Endothelial cell of umbilical vein (primary cell): Measurements from ENCODE around the gene PIF1. TPM values are rescaled to one million over a fixed set of nuclear protein-coding genes. Genes with fewer than 3 reads are reported as not detected.

ENCODE experiments used
- BruUV-seq: library from RNA; stranded (reverse); fragments of 400-500 nt; replicated peaks from 2 replicates; lab custom pipeline; 2021; lab: Mats Ljungman, UMichigan
- CTCF ChIA-PET: fragments of 300-600, 350-600 bp; sonication (Branson Sonifier 250); formaldehyde crosslinking; loops from one replicate; lab custom pipeline; 2021; ENCODE audit warnings: antibody characterized with exemption, inconsistent platforms; lab: Charles Lee
- POLR2A ChIA-PET: fragments of 300-600, 350-600 bp; sonication (Branson Sonifier 250); formaldehyde crosslinking; loops from one replicate; lab custom pipeline; 2021; ENCODE audit warnings: antibody characterized with exemption, inconsistent platforms; lab: Charles Lee
- DNase-seq: peaks from one replicate; pipeline ENCODE4 v3.0.0-alpha.2; 2011; ENCODE audit warnings: low read depth, low spot score
- FAIRE-seq: peaks from 2 replicates; lab custom pipeline; 2011; peaks lifted over from hg19 to GRCh38; lab: Jason Lieb, UNC
- H2AFZ ChIP-seq: 2 replicates; pipeline ENCODE4 v1.6.0; 2012; ENCODE audit warnings: low read depth, low read length, control low read depth, inconsistent platforms
- H3K27ac ChIP-seq: 2 replicates; pipeline ENCODE4 v1.5.1; 2011; ENCODE audit warnings: low read depth, mild to moderate bottlenecking, control low read depth, low read length, moderate library complexity; ENCODE audit not compliant: insufficient read depth
- H3K27me3 ChIP-seq, 2 experiments: 2 replicates each; pipeline versions ENCODE4 v1.6.0 to v1.6.1; 2011; ENCODE audit warnings: low read length in 2 of 2, mixed read lengths in 1 of 2; ENCODE audit not compliant: control insufficient read depth in 2 of 2, insufficient read depth in 2 of 2
- H3K36me3 ChIP-seq, 2 experiments: 2 replicates in 1 of 2; 3 replicates in 1 of 2; pipeline ENCODE4 v1.5.1; 2011; ENCODE audit warnings: low read length in 2 of 2, mild to moderate bottlenecking in 1 of 2, moderate library complexity in 1 of 2; ENCODE audit not compliant: control insufficient read depth in 2 of 2, insufficient read depth in 2 of 2; ENCODE audit errors: extremely low read depth in 1 of 2
- H3K4me1 ChIP-seq: 3 replicates; pipeline ENCODE4 v1.5.1; 2011; ENCODE audit warnings: mild to moderate bottlenecking, low read length; ENCODE audit not compliant: control insufficient read depth, insufficient read depth; ENCODE audit errors: extremely low read depth
- H3K4me2 ChIP-seq: 2 replicates; pipeline ENCODE4 v1.6.1; 2011; ENCODE audit warnings: low read length, control low read depth, mixed read lengths; ENCODE audit not compliant: insufficient read depth
- H3K4me3 ChIP-seq, 3 experiments: fragments of 200-600 bp in 1 of 3; sonication (generic), shearing (Covaris generic) in 1 of 3; replicated peaks in 1 of 3; 2 replicates each; pipeline ENCODE4 v1.5.1; 2011 to 2016; ENCODE audit warnings: control low read depth in 3 of 3, low read length in 3 of 3, mild to moderate bottlenecking in 2 of 3, inconsistent platforms in 1 of 3, low read depth in 1 of 3, moderate library complexity in 1 of 3; ENCODE audit not compliant: insufficient read depth in 1 of 3
- H3K79me2 ChIP-seq: 2 replicates; pipeline ENCODE4 v1.6.0; 2012; ENCODE audit warnings: low read length, inconsistent platforms; ENCODE audit not compliant: control insufficient read depth, insufficient read depth
- H3K9ac ChIP-seq: replicated peaks from 2 replicates; pipeline ENCODE3; 2011; ENCODE audit warnings: low read length, control low read depth; ENCODE audit not compliant: insufficient read depth; ENCODE audit errors: extremely low read depth
- H3K9me1 ChIP-seq: replicated peaks from 3 replicates; pipeline ENCODE4 v1.6.0; 2011; ENCODE audit warnings: mild to moderate bottlenecking, low read length; ENCODE audit not compliant: control insufficient read depth, insufficient read depth; ENCODE audit errors: extremely low read depth
- H3K9me3 ChIP-seq: replicated peaks from 2 replicates; pipeline ENCODE4 v1.5.1; 2012; ENCODE audit warnings: low read length, inconsistent platforms; ENCODE audit not compliant: control insufficient read depth, insufficient read depth
- H4K20me1 ChIP-seq: replicated peaks from 2 replicates; pipeline ENCODE3; 2011; ENCODE audit warnings: mild to moderate bottlenecking, low read length; ENCODE audit not compliant: control insufficient read depth, insufficient read depth; ENCODE audit errors: extremely low read depth
- CTCF ChIP-seq, 2 donors: IDR thresholded peaks; 1 replicate in 1 of 2; 2 replicates in 1 of 2; pipeline ENCODE4 v1.5.1; 2011; ENCODE audit warnings: low read length in 2 of 2, mild to moderate bottlenecking in 2 of 2, moderate library complexity in 2 of 2, control low read depth in 1 of 2, inconsistent platforms in 1 of 2, low read depth in 1 of 2; ENCODE audit not compliant: insufficient read depth in 1 of 2; ENCODE audit errors: extremely low read depth in 1 of 2
- EZH2 ChIP-seq: IDR thresholded peaks from 2 replicates; pipeline ENCODE4 v1.6.1; 2012; ENCODE audit warnings: borderline replicate concordance, low read depth, mild to moderate bottlenecking, moderate library complexity, low read length, inconsistent platforms; ENCODE audit not compliant: severe bottlenecking
- FOS ChIP-seq: IDR thresholded peaks from 2 replicates; pipeline ENCODE4 v1.6.1; 2011; ENCODE audit warnings: mild to moderate bottlenecking, low read length, moderate library complexity, borderline replicate concordance; ENCODE audit not compliant: insufficient read depth
- GATA2 ChIP-seq: IDR thresholded peaks from 2 replicates; pipeline ENCODE4 v1.7.0; 2011; ENCODE audit warnings: low read depth, mild to moderate bottlenecking, moderate library complexity, mixed read lengths, low read length; ENCODE audit not compliant: insufficient read length, insufficient read depth
- JUN ChIP-seq: IDR thresholded peaks from 2 replicates; pipeline ENCODE4 v1.6.1; 2011; ENCODE audit warnings: borderline replicate concordance, low read depth; ENCODE audit not compliant: insufficient read length, insufficient read depth
- MAX ChIP-seq: IDR thresholded peaks from 2 replicates; pipeline ENCODE4 v1.6.1; 2011; ENCODE audit not compliant: insufficient read depth, insufficient read length
- MYC ChIP-seq: IDR thresholded peaks from one replicate; pipeline ENCODE4 v1.6.1; 2011; ENCODE audit warnings: mild to moderate bottlenecking, low read depth, low read length
- POLR2A ChIP-seq: IDR thresholded peaks from 2 replicates; pipeline ENCODE4 v1.6.1; 2012; ENCODE audit warnings: low read depth, mild to moderate bottlenecking, control low read depth, low read length
- POLR2AphosphoS5 ChIP-seq: IDR thresholded peaks from 2 replicates; pipeline ENCODE4 v1.6.1; 2012; ENCODE audit warnings: low read depth, mild to moderate bottlenecking, control low read depth, low read length, moderate library complexity; ENCODE audit not compliant: insufficient read depth
- dilution Hi-C: fragments of 300-500 bp; cut with MboI; formaldehyde crosslinking; loops from one replicate; pipeline ENCODE4 v1.15.0; 2019; ENCODE audit warnings: low sequenced_read_pairs; ENCODE audit not compliant: extremely low pct_ligation_motif_present
- intact Hi-C: fragments of 100-400 bp; cut with micrococcal nuclease; formaldehyde crosslinking; loops from one replicate; pipeline ENCODE4 v1.10.0; 2022
- polyA plus RNA-seq, 4 experiments: library from polyadenylated mRNA; depleted of rRNA in 3 of 4; stranded (reverse) in 3 of 4; unstranded in 1 of 4; fragments of >200 nt; gene quantifications; 2 replicates each; pipeline versions ENCODE4 v1.2.1 to v1.2.3, GENCODE V29; 2011 to 2012; ENCODE audit warnings: missing spikeins in 1 of 4
- total RNA-seq: library from RNA; stranded (reverse); gene quantifications from 2 replicates; pipeline ENCODE4 v1.2.3, GENCODE V29; 2021

PIF1 gene
- total and polyA plus RNA-seq, 2 donors (not counting 3 experiments of a cell fraction or from before 2014, with no cell fraction given), result 18.6 to 52.7 TPM

- CTCF ChIA-PET, result interaction anchor here (0.8 to 1.5 kb wide), 2 partner anchors 10 to 18 kb away, joined by 3 to 5 read pairs; no protein-coding TSS in a partner anchor
- Histone ChIP-seq H3K4me2 (no peak overlapping the region), H3K4me1 (peaks cover 25% of the 10 kb centered on the region), H3K9me3 (no peaks in the 10 kb centered on the region), H3K27me3 (no peaks in the 10 kb centered on the region), H4K20me1 (no peaks in the 10 kb centered on the region), H3K4me3 (no peak overlapping the region), H3K9ac (no peak overlapping the region), H3K79me2 (peaks cover 27% of the 10 kb centered on the region), H3K9me1 (no peaks in the 10 kb centered on the region), H3K27ac (no peak overlapping the region), H3K36me3 (peaks cover 0 to 19% of the 10 kb centered on the region in 2 experiments), H2AFZ (no peak overlapping the region)
- dilution Hi-C loops, result no loop called here
- DNase-seq (no peak), FAIRE-seq (no peak)
- POLR2A ChIA-PET, result interaction anchor here (0.6 kb wide), 1 partner anchor 10 kb away, joined by 3 read pairs; no protein-coding TSS in a partner anchor
- BruUV-seq, result no TSS peak
- no peak for TF ChIP-seq FOS
- TF ChIP-seq POLR2A, result no peak
- TF ChIP-seq JUN, result no peak
- no peak for TF ChIP-seq EZH2
- no peak for TF ChIP-seq GATA2
- no peak for TF ChIP-seq POLR2AphosphoS5
- TF ChIP-seq MAX, result no peak
- no peak for TF ChIP-seq MYC
- no peak for TF ChIP-seq CTCF (IDR thresholded peaks at IDR 0.05; ENCODE audit: extremely low read depth in 1 of 2, insufficient read depth in 1 of 2, low read depth in 1 of 2, low read length in 2 of 2)
- intact Hi-C loops, result no loop called here
These were observed 28.6 kb upstream of the PIF1 start for GRCh38 chr15:64854041-64854440.
